ENCODE results near the gene CDC40.

CDC40 gene

DNA sequence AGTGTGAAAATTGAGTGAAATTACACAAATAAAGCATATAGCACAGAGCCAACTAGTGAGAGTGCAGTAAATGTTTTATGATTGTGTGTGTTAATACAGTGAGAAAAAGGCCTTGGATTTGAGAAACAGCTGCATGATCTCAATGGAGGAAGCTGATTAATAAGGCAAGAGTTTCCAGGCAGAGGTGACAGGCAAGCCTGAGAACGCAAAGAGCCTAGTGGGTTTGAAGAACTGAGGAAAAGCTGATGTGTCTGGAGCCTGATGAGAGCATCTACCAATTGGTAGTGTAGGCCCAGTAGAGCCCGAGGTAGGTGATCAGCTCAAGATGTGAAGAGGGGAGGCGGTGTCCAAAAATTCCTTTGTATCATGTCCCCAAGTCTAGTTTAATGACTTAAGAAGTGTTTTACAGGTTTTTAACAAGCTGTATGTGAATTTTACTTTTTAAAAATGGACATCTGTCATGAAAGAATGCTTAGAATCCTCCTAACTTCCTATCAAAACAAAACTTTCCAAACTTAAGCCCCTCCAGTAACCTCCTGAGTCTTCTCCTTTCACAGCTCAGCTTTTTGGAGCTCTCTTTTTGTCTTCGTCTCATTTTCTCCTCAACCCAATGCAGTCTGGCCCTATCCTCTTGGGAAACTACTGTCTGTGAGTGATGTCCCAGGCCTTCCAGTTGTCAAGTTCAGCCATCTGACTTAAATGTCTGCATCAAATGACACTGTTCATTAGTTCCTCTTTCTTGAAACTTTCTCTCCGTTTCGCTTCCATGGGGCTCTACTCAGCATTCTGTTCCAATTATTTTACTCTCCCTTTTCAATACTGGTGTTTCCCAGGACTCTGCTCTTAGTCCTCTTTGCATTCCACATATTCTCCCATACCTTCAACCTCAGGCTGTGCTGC lies 1.2 kb downstream of the CDC40 start:
- no peaks in the 10 kb centered on the region for H3K9me3 Mint-ChIP-seq
- H3K27ac Mint-ChIP-seq (ENCODE audit: low read depth), result no peak overlapping the region
- peaks cover 10% of the 10 kb centered on the region for H3K36me3 Mint-ChIP-seq (ENCODE audit: insufficient read depth)
- DNase-seq (ENCODE audit: low spot score in 2 of 2) (no peak), ATAC-seq (replicated peaks; ENCODE audit: extremely low read depth, poor library complexity, severe bottlenecking) (no peak)
- H3K4me3 Mint-ChIP-seq, result no peak overlapping the region
- H3K27me3 Mint-ChIP-seq, result peaks cover 8% of the 10 kb centered on the region
- peaks cover 21% of the 10 kb centered on the region for H3K4me1 Mint-ChIP-seq

DNA sequence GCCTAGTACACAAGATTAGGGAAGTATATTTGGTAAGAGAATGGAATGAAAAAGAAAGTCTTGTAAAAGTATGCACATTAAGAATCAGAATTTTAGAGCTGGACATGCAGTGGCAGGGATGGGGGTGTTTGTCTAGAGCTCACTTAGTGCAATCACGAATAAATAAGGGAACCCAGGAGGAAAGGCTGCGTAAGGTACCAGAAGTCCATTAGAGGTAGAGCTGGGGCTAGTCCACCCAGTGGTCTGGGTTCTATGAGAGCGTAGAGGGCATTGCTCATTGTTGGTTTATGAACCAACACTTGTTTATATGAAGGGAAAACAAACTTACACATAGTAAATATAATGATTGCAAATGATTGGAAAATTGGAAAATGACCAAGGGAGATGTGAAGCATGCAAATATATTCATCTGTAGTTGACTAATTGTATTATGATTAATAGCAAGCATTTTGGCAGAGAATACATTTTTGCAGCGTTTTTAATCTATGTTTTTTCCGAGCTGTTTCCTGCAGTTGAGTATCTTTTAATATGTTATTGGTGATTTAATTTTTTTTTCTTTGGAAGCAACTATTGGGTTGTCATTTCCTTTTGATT lies 3.2 kb downstream of the CDC40 start:
- Mint-ChIP-seq H3K27me3 (no peaks in the 10 kb centered on the region), H3K27ac (ENCODE audit: low read depth) (no peak overlapping the region), H3K4me3 (no peak overlapping the region), H3K4me1 (peaks cover 24% of the 10 kb centered on the region), H3K36me3 (ENCODE audit: insufficient read depth) (peaks cover 8% of the 10 kb centered on the region), H3K9me3 (no peaks in the 10 kb centered on the region)
- ATAC-seq (replicated peaks; ENCODE audit: extremely low read depth, poor library complexity, severe bottlenecking) (no peak), DNase-seq (ENCODE audit: low spot score in 2 of 2) (no peak)

DNA sequence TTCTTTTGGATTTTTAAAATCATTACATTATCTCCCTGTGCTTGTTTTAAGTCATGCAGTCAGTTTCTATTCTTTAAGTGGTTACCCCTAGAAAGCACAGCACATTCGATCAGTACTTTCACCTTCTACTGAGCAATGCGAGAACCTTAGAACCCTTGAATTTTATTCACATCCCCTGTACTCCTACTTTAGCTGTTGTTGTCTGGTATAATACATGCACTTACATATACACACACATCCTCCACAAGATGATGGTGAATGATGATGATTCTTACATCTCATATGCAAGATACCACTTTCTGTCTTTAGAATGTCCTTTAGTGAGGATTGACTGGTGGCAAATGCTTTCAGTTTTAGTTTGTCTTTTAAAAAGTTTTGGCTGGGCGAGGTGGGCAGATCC lies 5.7 kb downstream of the CDC40 start:
- ATAC-seq (replicated peaks; ENCODE audit: extremely low read depth, poor library complexity, severe bottlenecking) (no peak), DNase-seq (ENCODE audit: low spot score in 2 of 2) (no peak)
- Mint-ChIP-seq H3K4me3 (peak overlapping the region; percentile 23), H3K27ac (ENCODE audit: low read depth) (peak overlapping the region; percentile 74), H3K9me3 (no peaks in the 10 kb centered on the region), H3K27me3 (no peaks in the 10 kb centered on the region), H3K4me1 (peaks cover 16% of the 10 kb centered on the region), H3K36me3 (ENCODE audit: insufficient read depth) (no peaks in the 10 kb centered on the region)

DNA sequence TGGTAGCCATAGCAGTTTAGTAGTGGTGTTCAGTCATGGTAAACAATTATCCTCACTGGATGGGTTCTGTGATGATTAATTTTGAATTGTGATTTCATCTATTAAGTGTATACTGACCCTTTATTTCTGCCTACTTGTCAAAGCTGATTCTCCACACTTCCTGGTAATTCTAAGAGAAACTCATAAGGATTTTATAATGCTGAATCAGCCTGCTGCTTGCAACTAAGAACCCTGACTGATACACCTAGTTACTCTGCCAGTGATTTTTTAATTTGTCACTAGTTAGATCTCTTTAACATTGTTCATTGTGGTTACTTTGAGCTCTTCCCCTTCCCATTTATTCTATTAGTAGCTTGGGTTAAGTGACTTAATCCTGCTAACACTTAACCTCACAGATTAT lies 8.6 kb downstream of the CDC40 start:
- no peak for DNase-seq (ENCODE audit: low spot score in 2 of 2)
- Mint-ChIP-seq H3K27ac (ENCODE audit: low read depth) (no peak overlapping the region), H3K4me3 (no peak overlapping the region), H3K27me3 (no peaks in the 10 kb centered on the region), H3K9me3 (no peaks in the 10 kb centered on the region), H3K36me3 (ENCODE audit: insufficient read depth) (peaks cover 7% of the 10 kb centered on the region), H3K4me1 (peaks cover 16% of the 10 kb centered on the region)
- no peak for ATAC-seq (replicated peaks; ENCODE audit: extremely low read depth, poor library complexity, severe bottlenecking)

DNA sequence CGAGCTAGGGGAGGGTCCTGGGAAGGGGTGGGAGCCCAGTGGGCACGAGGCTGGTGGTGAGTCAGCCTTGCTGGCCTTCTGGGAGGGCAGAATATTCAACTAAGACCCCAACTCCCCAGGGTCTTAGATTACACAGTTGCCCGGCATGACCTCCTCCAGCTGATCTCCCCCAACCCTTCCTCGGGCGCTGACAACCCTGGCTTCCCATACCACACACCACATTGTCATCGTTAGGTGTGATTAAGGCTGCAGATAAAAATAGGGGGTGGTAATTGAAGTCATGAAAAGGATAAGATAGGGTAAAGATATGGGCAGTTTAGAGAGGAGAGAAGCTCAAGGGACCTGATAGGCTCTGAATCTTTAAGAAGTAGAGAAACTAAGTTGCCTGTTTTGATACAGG lies 10.5 kb downstream of the CDC40 start:
- Mint-ChIP-seq H3K9me3 (no peaks in the 10 kb centered on the region), H3K27me3 (no peaks in the 10 kb centered on the region), H3K4me3 (no peak overlapping the region), H3K36me3 (ENCODE audit: insufficient read depth) (peaks cover 17% of the 10 kb centered on the region), H3K27ac (ENCODE audit: low read depth) (no peak overlapping the region), H3K4me1 (peaks cover 18% of the 10 kb centered on the region)
- ATAC-seq (replicated peaks; ENCODE audit: extremely low read depth, poor library complexity, severe bottlenecking) (no peak), DNase-seq (ENCODE audit: low spot score in 2 of 2) (no peak)

DNA sequence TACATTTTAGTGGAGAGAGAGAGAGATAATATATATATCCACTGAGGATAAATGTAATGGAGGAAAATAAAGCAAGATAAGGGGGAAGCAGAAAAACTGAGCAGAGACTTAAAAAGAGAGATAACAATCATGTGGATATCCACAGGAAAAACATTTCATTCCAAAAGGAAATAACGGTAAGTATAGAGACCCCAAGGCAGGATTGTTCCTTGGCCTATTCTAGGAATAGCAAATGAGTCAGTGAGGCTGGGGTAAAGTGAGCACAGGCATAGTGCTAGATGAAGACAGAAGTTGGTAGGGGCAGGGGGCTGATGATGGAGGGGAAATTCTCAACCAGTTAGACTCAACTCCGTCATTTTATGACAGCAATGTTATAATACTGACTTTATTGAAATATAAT lies 11.2 kb downstream of the CDC40 start:
- H3K4me3 Mint-ChIP-seq, result no peak overlapping the region
- no peak for ATAC-seq (replicated peaks; ENCODE audit: extremely low read depth, poor library complexity, severe bottlenecking)

DNA sequence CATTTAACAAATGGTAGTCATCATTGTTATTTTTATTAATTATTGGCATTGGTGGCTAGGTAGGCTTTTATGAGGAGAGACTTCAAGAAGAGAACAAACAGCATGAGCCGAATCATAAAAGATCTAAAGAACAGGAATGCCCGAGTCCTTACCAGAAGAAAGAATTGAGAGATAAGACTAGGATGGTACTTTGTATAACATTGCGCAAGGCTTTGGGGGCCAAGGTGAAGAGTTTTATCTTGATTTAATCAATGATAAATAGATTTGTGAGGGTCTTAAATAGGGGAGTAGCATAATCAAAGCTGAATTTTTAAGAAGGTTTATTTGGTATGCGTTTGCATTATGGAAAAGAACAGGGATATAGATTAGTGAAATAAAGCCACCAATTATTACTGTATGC lies 15.4 kb downstream of the CDC40 start:
- no peak overlapping the region for H3K4me3 Mint-ChIP-seq
- no peaks in the 10 kb centered on the region for H3K27me3 Mint-ChIP-seq
- no peaks in the 10 kb centered on the region for H3K9me3 Mint-ChIP-seq
- ATAC-seq (replicated peaks; ENCODE audit: extremely low read depth, poor library complexity, severe bottlenecking), result no peak
- peaks cover 7% of the 10 kb centered on the region for H3K4me1 Mint-ChIP-seq
- no peak overlapping the region for H3K27ac Mint-ChIP-seq (ENCODE audit: low read depth)
- peaks cover 21% of the 10 kb centered on the region for H3K36me3 Mint-ChIP-seq (ENCODE audit: insufficient read depth)
- no peak for DNase-seq (ENCODE audit: low spot score in 2 of 2)

More for the DNA sequence above, 11.2 kb downstream of the CDC40 start:
- Mint-ChIP-seq H3K36me3 (ENCODE audit: insufficient read depth) (peaks cover 18% of the 10 kb centered on the region), H3K27me3 (no peaks in the 10 kb centered on the region), H3K9me3 (no peaks in the 10 kb centered on the region), H3K27ac (ENCODE audit: low read depth) (no peak overlapping the region), H3K4me1 (peaks cover 13% of the 10 kb centered on the region)
- no peak for DNase-seq (ENCODE audit: low spot score in 2 of 2)

DNA sequence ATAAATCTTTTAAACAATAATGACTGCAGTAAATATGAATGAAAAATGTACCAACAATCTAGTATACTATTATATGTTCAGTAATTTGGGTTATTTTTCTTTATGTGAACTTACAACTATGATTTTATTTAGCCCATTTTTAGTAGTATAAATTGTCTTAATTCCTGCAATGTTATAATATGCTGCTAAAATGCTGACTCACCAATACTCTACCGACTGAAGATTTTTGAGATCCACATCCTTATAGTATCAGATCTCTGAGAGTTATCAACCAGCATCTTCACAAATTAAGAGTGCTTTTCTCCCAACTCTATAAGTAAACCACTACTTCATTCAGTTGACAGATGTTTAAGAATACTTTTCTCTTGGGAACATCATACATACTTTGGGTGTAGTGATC lies 16.6 kb downstream of the CDC40 start:
- Mint-ChIP-seq H3K36me3 (ENCODE audit: insufficient read depth) (peaks cover 21% of the 10 kb centered on the region), H3K4me3 (no peak overlapping the region), H3K27ac (ENCODE audit: low read depth) (peak overlapping the region; percentile 49), H3K9me3 (no peaks in the 10 kb centered on the region), H3K27me3 (no peaks in the 10 kb centered on the region), H3K4me1 (peaks cover 8% of the 10 kb centered on the region)
- DNase-seq (ENCODE audit: low spot score in 2 of 2) (no peak), ATAC-seq (replicated peaks; ENCODE audit: extremely low read depth, poor library complexity, severe bottlenecking) (no peak)

DNA sequence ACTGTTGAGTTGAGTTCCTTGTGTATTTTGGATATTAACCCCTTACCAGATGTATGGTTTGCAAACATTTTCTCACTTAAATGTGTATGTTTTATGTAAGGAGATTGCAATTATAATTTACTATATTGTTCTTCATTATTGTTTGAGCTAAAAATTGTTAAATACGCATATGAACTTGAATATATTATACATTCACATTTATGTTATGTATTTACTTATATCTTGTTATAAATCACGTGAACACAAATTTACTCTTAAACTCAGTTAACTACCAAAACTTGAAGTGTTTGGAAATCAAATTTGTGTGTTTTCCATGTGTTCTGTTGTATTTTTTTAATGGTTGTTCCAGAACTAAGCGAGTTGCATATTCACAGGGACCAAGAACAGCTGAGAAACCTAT lies 18.3 kb downstream of the CDC40 start:
- ATAC-seq (replicated peaks; ENCODE audit: extremely low read depth, poor library complexity, severe bottlenecking) (no peak), DNase-seq (ENCODE audit: low spot score in 2 of 2) (no peak)
- Mint-ChIP-seq H3K4me3 (no peak overlapping the region), H3K9me3 (no peaks in the 10 kb centered on the region), H3K36me3 (ENCODE audit: insufficient read depth) (peaks cover 18% of the 10 kb centered on the region), H3K27me3 (no peaks in the 10 kb centered on the region), H3K4me1 (peaks cover 22% of the 10 kb centered on the region), H3K27ac (ENCODE audit: low read depth) (no peak overlapping the region)

DNA sequence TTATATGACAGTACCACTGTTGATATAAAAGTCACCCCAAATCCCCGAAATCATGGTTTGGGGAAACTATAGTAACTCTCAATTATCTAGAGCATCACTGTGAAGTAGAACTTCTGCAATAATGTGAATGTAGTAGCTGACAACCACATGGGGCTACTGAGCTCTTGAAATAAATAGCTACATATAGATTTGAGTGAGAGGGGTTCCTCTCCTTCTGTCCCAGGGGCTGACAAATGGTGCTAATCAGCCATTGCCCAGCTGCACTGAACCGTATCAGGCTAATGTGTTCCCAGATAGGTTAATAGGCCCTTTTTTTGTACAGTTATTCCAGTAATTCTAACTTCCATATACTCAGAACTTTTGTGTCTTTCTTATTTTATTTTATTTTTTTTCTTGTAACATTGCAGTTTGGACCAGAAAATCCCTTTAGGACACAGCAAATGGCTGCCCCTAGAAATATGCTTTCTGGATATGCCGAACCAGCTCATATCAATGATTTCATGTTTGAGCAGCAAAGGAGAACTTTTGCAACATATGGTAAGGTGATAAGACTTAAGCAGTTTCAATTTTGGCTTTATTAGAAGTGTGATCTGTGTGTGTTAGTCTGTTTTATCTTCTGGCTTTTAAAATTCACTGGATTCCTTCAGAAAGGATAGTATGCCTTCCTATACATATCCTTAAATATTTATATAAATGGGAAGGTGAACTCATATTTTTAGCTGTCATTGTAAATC lies 21.1 kb downstream of the CDC40 start:
- H3K9me3 Mint-ChIP-seq, result no peaks in the 10 kb centered on the region
- H3K27ac Mint-ChIP-seq (ENCODE audit: low read depth), result peak overlapping the region; percentile 22
- no peaks in the 10 kb centered on the region for H3K27me3 Mint-ChIP-seq
- peaks cover 10% of the 10 kb centered on the region for H3K36me3 Mint-ChIP-seq (ENCODE audit: insufficient read depth)
- no peak overlapping the region for H3K4me3 Mint-ChIP-seq
- H3K4me1 Mint-ChIP-seq, result peaks cover 17% of the 10 kb centered on the region
- no peak for DNase-seq (ENCODE audit: low spot score in 2 of 2)
- no peak for ATAC-seq (replicated peaks; ENCODE audit: extremely low read depth, poor library complexity, severe bottlenecking)

DNA sequence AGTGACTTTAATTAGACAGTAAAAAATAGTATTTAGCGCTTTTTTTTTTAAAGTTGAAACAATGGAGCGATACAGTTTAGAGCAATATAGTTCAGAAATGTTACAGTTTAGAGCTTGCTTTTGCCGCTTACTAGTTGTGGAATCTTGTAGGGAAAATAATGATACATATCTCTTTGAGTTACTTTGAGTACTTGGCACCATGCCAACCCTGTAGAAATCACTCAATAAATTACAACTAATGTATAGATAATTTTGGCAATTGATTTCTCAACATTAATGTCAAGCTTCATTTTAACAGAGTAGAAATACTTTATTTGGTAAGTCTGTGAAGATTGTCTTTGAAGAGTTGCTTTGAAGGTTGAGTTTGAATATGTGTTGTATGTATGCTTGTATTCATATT lies 27.4 kb downstream of the CDC40 start:
- peaks cover 8% of the 10 kb centered on the region for H3K4me1 Mint-ChIP-seq
- H3K4me3 Mint-ChIP-seq, result no peak overlapping the region
- H3K27me3 Mint-ChIP-seq, result no peaks in the 10 kb centered on the region
- H3K27ac Mint-ChIP-seq (ENCODE audit: low read depth), result no peak overlapping the region
- no peak for ATAC-seq (replicated peaks; ENCODE audit: extremely low read depth, poor library complexity, severe bottlenecking)
- no peaks in the 10 kb centered on the region for H3K9me3 Mint-ChIP-seq
- H3K36me3 Mint-ChIP-seq (ENCODE audit: insufficient read depth), result peaks cover 33% of the 10 kb centered on the region
- DNase-seq (ENCODE audit: low spot score in 2 of 2), result no peak

DNA sequence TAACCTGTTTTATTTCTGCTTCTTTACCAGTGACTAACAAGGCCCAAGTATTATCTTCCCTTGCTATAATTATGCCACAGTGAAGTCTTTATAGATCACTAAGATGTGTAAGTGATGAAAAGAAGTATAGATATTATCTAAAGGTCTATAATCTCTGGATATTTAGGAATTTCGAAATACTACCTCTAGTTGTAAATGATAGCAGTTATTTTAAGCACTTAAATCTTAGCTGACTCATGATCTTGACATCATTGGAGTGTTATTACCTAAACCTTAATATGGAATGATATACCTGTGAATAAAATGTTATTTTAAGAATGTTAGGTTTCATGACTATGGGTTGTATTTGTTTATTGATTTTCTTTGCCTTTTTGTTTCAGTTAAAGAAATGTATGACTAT lies 31.5 kb downstream of the CDC40 start:
- no peaks in the 10 kb centered on the region for H3K27me3 Mint-ChIP-seq
- ATAC-seq (replicated peaks; ENCODE audit: extremely low read depth, poor library complexity, severe bottlenecking) (no peak), DNase-seq (ENCODE audit: low spot score in 2 of 2) (no peak)
- no peaks in the 10 kb centered on the region for H3K9me3 Mint-ChIP-seq
- no peaks in the 10 kb centered on the region for H3K4me1 Mint-ChIP-seq
- H3K36me3 Mint-ChIP-seq (ENCODE audit: insufficient read depth), result peaks cover 54% of the 10 kb centered on the region
- no peak overlapping the region for H3K27ac Mint-ChIP-seq (ENCODE audit: low read depth)
- H3K4me3 Mint-ChIP-seq, result no peak overlapping the region

DNA sequence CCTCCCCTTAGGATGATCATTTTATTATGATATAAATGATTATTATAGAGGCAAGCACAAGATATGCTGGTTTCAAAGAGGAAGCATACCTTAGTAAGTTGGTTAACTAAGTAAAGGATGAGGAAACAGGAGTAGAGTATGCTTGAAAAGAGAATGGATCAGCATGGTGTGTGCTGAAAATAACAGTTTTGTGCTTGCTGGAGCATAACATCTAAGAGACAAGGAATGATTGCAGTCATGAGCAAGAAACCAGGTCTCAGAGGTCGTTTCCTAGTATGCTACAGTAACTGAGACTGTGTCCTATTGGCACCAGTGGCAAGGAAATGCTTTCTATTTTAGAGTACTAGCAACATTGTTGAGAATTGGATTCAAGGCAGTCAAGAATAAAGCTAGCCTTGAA lies 34.1 kb downstream of the CDC40 start:
- DNase-seq (ENCODE audit: low spot score in 2 of 2) (no peak), ATAC-seq (replicated peaks; ENCODE audit: extremely low read depth, poor library complexity, severe bottlenecking) (no peak)
- Mint-ChIP-seq H3K27me3 (no peaks in the 10 kb centered on the region), H3K9me3 (no peaks in the 10 kb centered on the region), H3K36me3 (ENCODE audit: insufficient read depth) (peaks cover 58% of the 10 kb centered on the region), H3K4me1 (no peaks in the 10 kb centered on the region), H3K27ac (ENCODE audit: low read depth) (no peak overlapping the region), H3K4me3 (no peak overlapping the region)

All from central memory CD8-positive, alpha-beta T cell (primary cell).